IMR-90 (cell line): Measurements from ENCODE around the gene PANX1. TPM values are rescaled to one million over a fixed set of nuclear protein-coding genes. Genes with fewer than 3 reads are reported as not detected.

Experiments used
- ATAC-seq: fragments of 200-7000 bp; cut with Tn5 transposase; 2 replicates; pipeline ENCODE4 v1.9.1; 2020; ENCODE audit warnings: low read depth, mild to moderate bottlenecking, moderate library complexity
- BruUV-seq: library from RNA; stranded (reverse); fragments of 400-500 nt; replicated peaks from 2 replicates; lab custom pipeline; 2021; lab: Mats Ljungman, UMichigan
- CTCF ChIA-PET: fragments of 300-600 bp; formaldehyde crosslinking; extraction: SDS; loops from one replicate; lab custom pipeline; 2021; ENCODE audit warnings: antibody characterized with exemption; lab: Yijun Ruan, JAX
- POLR2A ChIA-PET: fragments of 300-600 bp; sonication (Branson Sonifier 250); formaldehyde crosslinking; loops from one replicate; lab custom pipeline; 2022; ENCODE audit warnings: antibody characterized with exemption; ENCODE audit not compliant: unreplicated experiment; lab: Charles Lee
- DNase-seq: peaks from one replicate; pipeline ENCODE4 v3.0.0; 2013
- H2AFZ ChIP-seq: replicated peaks from 2 replicates; pipeline ENCODE3; 2013; ENCODE audit warnings: low read length, mild to moderate bottlenecking; ENCODE audit not compliant: poor library complexity
- H2AK5ac ChIP-seq: 2 replicates; pipeline ENCODE4 v1.6.1; 2013; ENCODE audit warnings: low read depth, low read length, inconsistent platforms
- H2AK9ac ChIP-seq: replicated peaks from 2 replicates; pipeline ENCODE3; 2013; ENCODE audit warnings: mild to moderate bottlenecking, low read depth, low read length, moderate library complexity; ENCODE audit not compliant: poor library complexity
- H2BK120ac ChIP-seq: 2 replicates; pipeline ENCODE4 v1.6.1; 2013; ENCODE audit warnings: low read depth, low read length, inconsistent platforms
- H2BK15ac ChIP-seq: 3 replicates; pipeline ENCODE4 v1.6.1; 2013; ENCODE audit warnings: low read depth, low read length, inconsistent platforms
- H2BK20ac ChIP-seq: 2 replicates; pipeline ENCODE4 v1.6.1; 2013; ENCODE audit warnings: low read depth, mild to moderate bottlenecking, inconsistent platforms, low read length, moderate library complexity
- H2BK5ac ChIP-seq: 2 replicates; pipeline ENCODE4 v1.6.1; 2013; ENCODE audit warnings: mild to moderate bottlenecking, low read depth, low read length, inconsistent platforms; ENCODE audit not compliant: poor library complexity, severe bottlenecking
- H3K14ac ChIP-seq: replicated peaks from 2 replicates; pipeline ENCODE4 v1.6.1; 2013; ENCODE audit warnings: low read depth, low read length, inconsistent platforms
- H3K18ac ChIP-seq: 2 replicates; pipeline ENCODE4 v1.6.1; 2013; ENCODE audit warnings: low read depth, low read length, control low read depth
- H3K23ac ChIP-seq: 2 replicates; pipeline ENCODE4 v1.6.1; 2013; ENCODE audit warnings: low read depth, low read length, inconsistent platforms
- H3K27ac ChIP-seq: 2 replicates; pipeline ENCODE4 v1.5.1; 2013; ENCODE audit warnings: mild to moderate bottlenecking, control low read depth, low read length; ENCODE audit not compliant: insufficient read depth
- H3K27me3 ChIP-seq: 2 replicates; pipeline ENCODE4 v1.6.1; 2013; ENCODE audit warnings: low read length; ENCODE audit not compliant: control insufficient read depth, insufficient read depth
- H3K36me3 ChIP-seq: 2 replicates; pipeline ENCODE4 v1.6.1; 2013; ENCODE audit warnings: low read length, mixed read lengths; ENCODE audit not compliant: control insufficient read depth, insufficient read depth
- H3K4ac ChIP-seq: 2 replicates; pipeline ENCODE4 v1.6.1; 2013; ENCODE audit warnings: low read depth, low read length, inconsistent platforms
- H3K4me1 ChIP-seq: 2 replicates; pipeline ENCODE4 v1.6.1; 2013; ENCODE audit warnings: low read length, mixed read lengths; ENCODE audit not compliant: control insufficient read depth, insufficient read depth
- H3K4me2 ChIP-seq: 2 replicates; pipeline ENCODE4 v1.6.1; 2013; ENCODE audit warnings: low read depth, mild to moderate bottlenecking, control low read depth, low read length, moderate library complexity
- H3K4me3 ChIP-seq: 2 replicates; pipeline ENCODE4 v1.5.1; 2013; ENCODE audit warnings: low read depth, mild to moderate bottlenecking, control low read depth, low read length, moderate library complexity; ENCODE audit not compliant: insufficient read depth
- H3K56ac ChIP-seq: 2 replicates; pipeline ENCODE4 v1.6.1; 2013; ENCODE audit warnings: low read length, inconsistent platforms; ENCODE audit not compliant: insufficient read depth; ENCODE audit errors: extremely low read depth
- H3K79me1 ChIP-seq, 2 experiments: 2 replicates each; pipeline ENCODE4 v1.6.1; 2013; ENCODE audit warnings: low read length in 2 of 2, inconsistent platforms in 1 of 2, low read depth in 1 of 2
- H3K9ac ChIP-seq: 2 replicates; pipeline ENCODE4 v1.6.1; 2013; ENCODE audit warnings: low read depth, low read length, control low read depth
- H3K9me1 ChIP-seq: 2 replicates; pipeline ENCODE4 v1.6.1; 2013; ENCODE audit warnings: low read length, inconsistent platforms; ENCODE audit not compliant: insufficient read depth
- H3K9me3 ChIP-seq: 2 replicates; pipeline ENCODE4 v1.6.1; 2013; ENCODE audit warnings: low read length; ENCODE audit not compliant: control insufficient read depth, insufficient read depth
- H4K20me1 ChIP-seq: 2 replicates; pipeline ENCODE4 v1.6.1; 2013; ENCODE audit warnings: low read length, inconsistent platforms; ENCODE audit not compliant: insufficient read depth
- H4K5ac ChIP-seq: 2 replicates; pipeline ENCODE4 v1.6.1; 2013; ENCODE audit warnings: mild to moderate bottlenecking, low read depth, low read length, control low read depth
- H4K8ac ChIP-seq, 2 experiments: 2 replicates each; pipeline ENCODE4 v1.6.1; 2013; ENCODE audit warnings: low read depth in 2 of 2, low read length in 2 of 2, control low read depth in 1 of 2, inconsistent platforms in 1 of 2
- H4K91ac ChIP-seq: 2 replicates; pipeline ENCODE4 v1.6.1; 2013; ENCODE audit warnings: low read depth, low read length, inconsistent platforms; ENCODE audit not compliant: insufficient read depth
- ELK1 ChIP-seq: fragments of 150-350 bp; IDR thresholded peaks from 2 replicates; pipeline ENCODE4 v1.6.1; 2016; ENCODE audit warnings: low read depth, mild to moderate bottlenecking, low read length, moderate library complexity, borderline replicate concordance
- FOS ChIP-seq: fragments of 150-350 bp; IDR thresholded peaks from 2 replicates; pipeline ENCODE4 v1.6.1; 2016; ENCODE audit warnings: low read depth, low read length
- MAFK ChIP-seq: IDR thresholded peaks from 2 replicates; pipeline ENCODE4 v1.6.1; 2012; ENCODE audit warnings: low read depth, low read length, improper control_type of control experiment
- POLR2A ChIP-seq: IDR thresholded peaks from 2 replicates; pipeline ENCODE4 v1.6.1; 2012; ENCODE audit warnings: mild to moderate bottlenecking, low read depth, low read length
- RFX5 ChIP-seq: IDR thresholded peaks from 2 replicates; pipeline ENCODE4 v1.8.0; 2012; ENCODE audit warnings: low read depth, mild to moderate bottlenecking, low read length, moderate library complexity
- SMC3 ChIP-seq: fragments of 150-350 bp; IDR thresholded peaks from 2 replicates; pipeline ENCODE4 v1.6.1; 2016; ENCODE audit warnings: low read depth, mild to moderate bottlenecking, antibody characterized with exemption, low read length, moderate library complexity
- WGBS, 2 experiments: methylation state at CpG; one replicate each; pipeline versions ENCODE4 v1.1.5 to v1.1.7; 2013; ENCODE audit warnings: missing lambda C conversion rate in 2 of 2; ENCODE audit not compliant: insufficient read length in 1 of 2; ENCODE audit errors: extremely low coverage in 2 of 2; 5-methylcytosine and 5-hydroxymethylcytosine counted together
- dilution Hi-C: fragments of 300-500 bp; cut with HindIII; formaldehyde crosslinking; loops from one replicate; pipeline ENCODE4 v1.14.3; 2018; ENCODE audit warnings: low sequenced_read_pairs; ENCODE audit not compliant: unreplicated experiment
- in situ Hi-C: fragments of 300-500 bp; cut with MboI; formaldehyde crosslinking; loops from 3 replicates; pipeline ENCODE4 v1.14.3; 2019; ENCODE audit warnings: low sequenced_read_pairs, inconsistent platforms, mixed read lengths
- intact Hi-C: fragments of 100-400 bp; cut with micrococcal nuclease; formaldehyde crosslinking; loops from 2 replicates; pipeline ENCODE4 v1.10.0; 2022
- polyA plus RNA-seq, 3 experiments: library from polyadenylated mRNA; depleted of rRNA; stranded (reverse); fragments of >200 nt; gene quantifications; 2 replicates each; pipeline ENCODE4 v1.2.3, GENCODE V29; 2012; ENCODE audit warnings: low replicate concordance in 1 of 3
- total RNA-seq: library from RNA; depleted of rRNA; stranded (reverse); fragments of >200 nt; gene quantifications from 2 replicates; pipeline ENCODE4 v1.2.3, GENCODE V29; 2012

Gene PANX1
- total and polyA plus RNA-seq, 2 of the 4 experiments (the other 2 are of a cell fraction) = 29.8 to 70.8 TPM

GRCh38 chr11:94089341-94089740 lies 39.3 kb upstream of the PANX1 start:
- Histone ChIP-seq H4K91ac (no peak overlapping the region), H3K9me1 (no peaks in the 10 kb centered on the region; the same call in 1 of the 2 replicates), H2BK20ac (no peak overlapping the region), H4K5ac (no peak overlapping the region), H3K23ac (no peak overlapping the region), H3K36me3 (no peaks in the 10 kb centered on the region), H2AK9ac (peak overlapping the region; percentile 61), H3K4me3 (no peak overlapping the region), H3K79me1 (no peaks in the 10 kb centered on the region), H2BK120ac (no peak overlapping the region), H3K4ac (no peak overlapping the region), H4K8ac (no peak overlapping the region), H3K56ac (no peak overlapping the region), H3K9me3 (no peaks in the 10 kb centered on the region), H3K18ac (no peak overlapping the region), H2BK15ac (no peak overlapping the region), H3K27ac (no peak overlapping the region), H3K27me3 (no peaks in the 10 kb centered on the region), H3K14ac (no peak overlapping the region), H3K9ac (no peak overlapping the region), H4K20me1 (no peaks in the 10 kb centered on the region), H3K4me2 (no peak overlapping the region), H2AFZ (no peak overlapping the region), H2BK5ac (no peak overlapping the region), H2AK5ac (no peak overlapping the region), H3K4me1 (no peaks in the 10 kb centered on the region)
- intact Hi-C loops = no loop called here
- ChIA-PET CTCF (no interaction called here), POLR2A (no interaction called here)
- 83% methylated on average over 2 of the region's 6 CpGs; no CpG with 5 or more reads in 1 of the 2 experiments for WGBS, 2 experiments
- dilution Hi-C loops = no loop called here
- no peak for ATAC-seq
- no TSS peak for BruUV-seq
- in situ Hi-C loops = no loop called here
- TF ChIP-seq ELK1 (no peak), RFX5 (no peak), MAFK (no peak), SMC3 (no peak), FOS (no peak), POLR2A (no peak)
- DNase-seq = no peak
